HL-60 (cell line): ENCODE data around the gene MED4.

Source experiments
- DNase-seq, 2 experiments: peaks; one replicate each; pipeline ENCODE4 v3.0.0-alpha.2; 2010 to 2020; ENCODE audit warnings: low read depth in 1 of 2, low spot score in 1 of 2
- H3K27ac ChIP-seq: fragments of 250-450 bp; sonication (Bioruptor Pico); replicated peaks from 2 replicates; pipeline ENCODE4 v1.5.1; 2020; ENCODE audit warnings: mild to moderate bottlenecking, moderate library complexity
- H3K27me3 ChIP-seq: fragments of 250-450 bp; sonication (Bioruptor Pico); 2 replicates; pipeline ENCODE4 v1.5.1; 2021; ENCODE audit warnings: mild to moderate bottlenecking, moderate library complexity; ENCODE audit not compliant: insufficient read depth, poor library complexity, severe bottlenecking
- H3K4me3 ChIP-seq: replicated peaks from 2 replicates; pipeline ENCODE4 v1.5.1; 2011; ENCODE audit warnings: mild to moderate bottlenecking, control low read depth, low read length; ENCODE audit not compliant: insufficient read depth
- GABPA ChIP-seq: IDR thresholded peaks from 2 replicates; pipeline ENCODE4 v1.6.1; 2012; ENCODE audit warnings: low read depth
- POLR2AphosphoS5 ChIP-seq: IDR thresholded peaks from 2 replicates; pipeline ENCODE4 v1.6.1; 2012; ENCODE audit warnings: low read depth
- SPI1 ChIP-seq: IDR thresholded peaks from 2 replicates; pipeline ENCODE4 v1.6.1; 2012; ENCODE audit warnings: low read depth, mild to moderate bottlenecking, borderline replicate concordance
- TF ChIP-seq, protein P1 (sequence below): IDR thresholded peaks from one replicate; pipeline ENCODE4 v1.5.1; 2011; ENCODE audit warnings: low read length, control low read depth, inconsistent platforms; ENCODE audit not compliant: insufficient read depth
- TF ChIP-seq, protein P2 (sequence below): IDR thresholded peaks from 2 replicates; pipeline ENCODE4 v1.6.1; 2012; ENCODE audit warnings: low read depth; ENCODE audit not compliant: insufficient replicate concordance

The MED4 gene

DNA sequence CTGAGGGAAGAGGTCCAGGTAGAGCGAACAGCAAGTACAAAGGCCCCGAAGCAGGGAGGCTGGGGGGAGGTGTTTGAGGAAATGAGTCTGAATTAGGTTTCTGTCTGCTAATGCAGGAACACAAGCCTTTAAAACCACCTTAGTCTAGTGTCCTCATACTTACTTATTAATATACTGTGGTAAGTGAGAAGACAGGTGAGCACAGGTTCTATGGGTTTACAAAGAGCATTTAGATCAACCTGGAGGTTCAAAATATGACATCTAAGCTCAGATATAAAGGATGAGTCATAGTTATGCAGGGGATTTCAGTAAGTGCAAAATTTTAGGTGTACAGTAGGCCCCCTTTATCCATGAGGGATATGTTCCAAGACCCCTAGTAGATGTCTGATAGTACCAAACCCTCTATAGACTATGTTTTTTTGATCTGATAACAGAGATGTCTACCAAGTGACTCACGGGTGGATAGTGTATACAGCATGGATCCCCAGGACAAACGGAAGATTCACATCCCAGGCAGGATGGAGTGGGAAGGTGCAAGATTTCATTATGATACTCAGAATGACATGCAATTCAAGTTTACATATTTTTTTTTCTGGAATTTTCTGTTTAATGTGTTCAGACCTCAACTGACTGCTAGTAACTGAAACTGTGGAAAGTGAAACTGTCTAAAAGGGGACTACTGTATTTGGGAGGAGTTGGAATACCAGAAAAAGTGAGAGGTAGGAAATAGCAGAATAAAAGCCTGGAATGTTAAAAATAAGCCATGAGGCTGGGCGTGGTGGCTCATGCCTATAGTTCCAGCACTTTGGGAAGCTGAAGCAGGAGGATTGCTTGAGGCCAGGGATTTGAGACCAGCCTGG lies 18.2 kb upstream of the MED4 start:
- Histone ChIP-seq H3K27ac (no peak overlapping the region), H3K27me3 (no peaks in the 10 kb centered on the region), H3K4me3 (no peak overlapping the region)
- TF ChIP-seq, protein P1, sequence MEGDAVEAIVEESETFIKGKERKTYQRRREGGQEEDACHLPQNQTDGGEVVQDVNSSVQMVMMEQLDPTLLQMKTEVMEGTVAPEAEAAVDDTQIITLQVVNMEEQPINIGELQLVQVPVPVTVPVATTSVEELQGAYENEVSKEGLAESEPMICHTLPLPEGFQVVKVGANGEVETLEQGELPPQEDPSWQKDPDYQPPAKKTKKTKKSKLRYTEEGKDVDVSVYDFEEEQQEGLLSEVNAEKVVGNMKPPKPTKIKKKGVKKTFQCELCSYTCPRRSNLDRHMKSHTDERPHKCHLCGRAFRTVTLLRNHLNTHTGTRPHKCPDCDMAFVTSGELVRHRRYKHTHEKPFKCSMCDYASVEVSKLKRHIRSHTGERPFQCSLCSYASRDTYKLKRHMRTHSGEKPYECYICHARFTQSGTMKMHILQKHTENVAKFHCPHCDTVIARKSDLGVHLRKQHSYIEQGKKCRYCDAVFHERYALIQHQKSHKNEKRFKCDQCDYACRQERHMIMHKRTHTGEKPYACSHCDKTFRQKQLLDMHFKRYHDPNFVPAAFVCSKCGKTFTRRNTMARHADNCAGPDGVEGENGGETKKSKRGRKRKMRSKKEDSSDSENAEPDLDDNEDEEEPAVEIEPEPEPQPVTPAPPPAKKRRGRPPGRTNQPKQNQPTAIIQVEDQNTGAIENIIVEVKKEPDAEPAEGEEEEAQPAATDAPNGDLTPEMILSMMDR, result no peak
- TF ChIP-seq SPI1 (no peak), POLR2AphosphoS5 (no peak), GABPA (no peak)
- TF ChIP-seq, protein P2, sequence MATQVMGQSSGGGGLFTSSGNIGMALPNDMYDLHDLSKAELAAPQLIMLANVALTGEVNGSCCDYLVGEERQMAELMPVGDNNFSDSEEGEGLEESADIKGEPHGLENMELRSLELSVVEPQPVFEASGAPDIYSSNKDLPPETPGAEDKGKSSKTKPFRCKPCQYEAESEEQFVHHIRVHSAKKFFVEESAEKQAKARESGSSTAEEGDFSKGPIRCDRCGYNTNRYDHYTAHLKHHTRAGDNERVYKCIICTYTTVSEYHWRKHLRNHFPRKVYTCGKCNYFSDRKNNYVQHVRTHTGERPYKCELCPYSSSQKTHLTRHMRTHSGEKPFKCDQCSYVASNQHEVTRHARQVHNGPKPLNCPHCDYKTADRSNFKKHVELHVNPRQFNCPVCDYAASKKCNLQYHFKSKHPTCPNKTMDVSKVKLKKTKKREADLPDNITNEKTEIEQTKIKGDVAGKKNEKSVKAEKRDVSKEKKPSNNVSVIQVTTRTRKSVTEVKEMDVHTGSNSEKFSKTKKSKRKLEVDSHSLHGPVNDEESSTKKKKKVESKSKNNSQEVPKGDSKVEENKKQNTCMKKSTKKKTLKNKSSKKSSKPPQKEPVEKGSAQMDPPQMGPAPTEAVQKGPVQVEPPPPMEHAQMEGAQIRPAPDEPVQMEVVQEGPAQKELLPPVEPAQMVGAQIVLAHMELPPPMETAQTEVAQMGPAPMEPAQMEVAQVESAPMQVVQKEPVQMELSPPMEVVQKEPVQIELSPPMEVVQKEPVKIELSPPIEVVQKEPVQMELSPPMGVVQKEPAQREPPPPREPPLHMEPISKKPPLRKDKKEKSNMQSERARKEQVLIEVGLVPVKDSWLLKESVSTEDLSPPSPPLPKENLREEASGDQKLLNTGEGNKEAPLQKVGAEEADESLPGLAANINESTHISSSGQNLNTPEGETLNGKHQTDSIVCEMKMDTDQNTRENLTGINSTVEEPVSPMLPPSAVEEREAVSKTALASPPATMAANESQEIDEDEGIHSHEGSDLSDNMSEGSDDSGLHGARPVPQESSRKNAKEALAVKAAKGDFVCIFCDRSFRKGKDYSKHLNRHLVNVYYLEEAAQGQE, result no peak
- DNase-seq, result no peak

DNA sequence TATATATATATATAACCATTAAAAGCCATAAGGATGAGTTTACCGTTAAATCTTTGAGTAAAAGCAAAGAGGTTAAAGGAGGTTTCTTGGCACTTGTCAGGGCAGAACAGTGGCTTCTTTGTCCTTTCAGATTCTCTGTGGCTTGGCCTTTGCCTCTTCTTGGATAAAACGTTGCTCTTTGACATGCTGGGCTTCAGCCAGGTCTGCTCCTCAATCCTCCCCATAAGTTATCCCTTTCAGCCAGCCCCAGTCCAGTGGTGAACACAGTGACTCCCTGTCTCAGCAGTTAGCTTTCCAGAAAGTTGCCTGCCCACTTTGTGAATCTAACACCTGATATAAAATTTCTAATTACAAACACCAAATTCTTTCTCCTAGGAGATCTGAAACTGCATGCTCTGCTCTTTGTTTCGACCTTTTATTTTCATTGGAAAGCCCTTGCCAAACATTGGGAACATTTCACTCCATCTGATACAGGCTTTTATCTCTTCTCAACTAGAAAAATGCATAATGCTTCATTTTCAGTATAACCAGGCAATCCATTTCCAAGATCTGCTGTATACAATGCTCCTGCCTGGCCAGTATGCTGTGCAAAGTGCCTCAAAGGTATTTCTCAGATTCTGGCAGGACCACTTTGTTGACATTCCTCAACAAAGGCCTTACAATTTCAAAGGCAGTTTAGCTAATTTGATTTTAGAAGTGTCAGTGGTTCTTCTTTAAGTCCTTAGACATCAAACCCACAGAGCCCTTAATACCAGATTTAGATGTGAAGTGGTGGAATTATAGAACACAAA lies 16.2 kb upstream of the MED4 start:
- Histone ChIP-seq H3K27me3 (no peaks in the 10 kb centered on the region), H3K27ac (no peak overlapping the region), H3K4me3 (no peak overlapping the region)
- TF ChIP-seq GABPA, result no peak
- no peak for DNase-seq

DNA sequence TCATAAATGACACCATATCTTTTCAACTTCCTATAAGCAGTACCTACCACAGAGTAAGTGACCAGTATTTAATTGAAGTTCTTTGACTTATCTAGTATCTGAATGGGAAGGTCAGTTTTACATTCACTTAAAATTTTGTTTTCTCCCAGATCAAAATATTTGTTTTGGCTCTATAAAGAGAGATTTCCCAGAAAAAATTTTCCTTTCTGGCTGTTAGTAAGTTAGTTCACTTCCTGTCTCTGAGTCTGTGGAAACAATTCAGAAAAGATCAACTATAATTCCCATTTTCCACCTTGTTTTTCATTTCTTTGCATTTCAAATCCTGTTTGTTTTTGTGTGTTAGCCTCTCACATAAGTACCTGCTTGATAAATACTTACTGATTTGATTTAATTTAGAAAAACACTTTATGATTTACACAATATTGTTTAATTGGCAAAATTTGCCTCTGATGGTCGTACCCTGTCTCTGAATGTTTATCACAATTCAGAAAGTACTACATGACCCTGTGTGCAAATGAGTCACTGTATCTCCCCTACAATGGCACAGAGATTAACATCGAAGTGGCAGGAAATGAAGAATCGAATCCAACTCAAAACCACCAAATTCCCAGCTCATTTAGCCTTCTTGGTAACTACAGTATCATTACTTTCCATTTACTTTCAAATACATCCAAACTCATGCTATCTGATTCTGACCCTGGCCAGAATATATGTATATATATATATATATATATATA lies 15.4 kb upstream of the MED4 start:
- no peak for DNase-seq
- no peaks in the 10 kb centered on the region for H3K27me3 ChIP-seq
- no peak overlapping the region for H3K4me3 ChIP-seq
- TF ChIP-seq, protein P2, result no peak
- TF ChIP-seq, protein P1, result no peak
- TF ChIP-seq SPI1 (no peak), GABPA (no peak), POLR2AphosphoS5 (no peak)
- H3K27ac ChIP-seq, result no peak overlapping the region

DNA sequence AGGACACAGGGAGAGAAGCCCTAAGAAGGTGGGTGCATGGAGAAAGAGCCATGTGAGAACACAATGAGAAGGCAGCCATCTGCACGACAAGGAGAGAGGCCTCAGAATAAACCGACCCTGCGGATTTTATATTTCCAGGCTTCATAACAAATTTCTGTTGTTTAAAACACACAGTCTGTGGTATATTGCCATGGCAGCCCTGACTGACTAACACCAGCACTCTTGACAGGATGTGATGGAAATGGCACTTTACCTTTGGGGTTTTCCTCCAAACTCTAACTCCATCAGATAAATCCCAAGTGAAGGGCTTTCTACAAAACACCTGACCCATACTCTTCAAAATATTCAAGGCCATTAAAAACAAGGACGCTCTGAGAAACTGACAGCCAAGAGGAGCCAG lies 13.2 kb upstream of the MED4 start:
- DNase-seq, result no peak
- TF ChIP-seq, protein P2, result no peak
- TF ChIP-seq SPI1 (no peak), GABPA (no peak), POLR2AphosphoS5 (no peak)
- TF ChIP-seq, protein P1, result no peak
- no peaks in the 10 kb centered on the region for H3K27me3 ChIP-seq
- H3K27ac ChIP-seq, result no peak overlapping the region
- no peak overlapping the region for H3K4me3 ChIP-seq
